OCI-LY1 (cell line): ENCODE results near the gene ICE1.
"Not testable (repeated sequence)": the region's sequence is repeated elsewhere in the genome, so short reads cannot be mapped to it uniquely, and the experiment has no call there.

Experiments
- H2AFZ ChIP-seq: fragments of 200-600 bp; sonication (generic), shearing (Covaris generic); 2 replicates; pipeline ENCODE4 v1.6.0; 2014; ENCODE audit warnings: antibody characterized with exemption, mild to moderate bottlenecking, low read length
- H3F3A ChIP-seq: fragments of 200-600 bp; sonication (generic), shearing (Covaris generic); 2 replicates; pipeline ENCODE4 v1.6.0; 2014; ENCODE audit warnings: mild to moderate bottlenecking, antibody characterized with exemption, low read length, moderate library complexity; ENCODE audit not compliant: insufficient read depth
- H3K27ac ChIP-seq: fragments of 200-600 bp; sonication (generic); 2 replicates; pipeline ENCODE4 v1.5.1; 2014; ENCODE audit warnings: low read length, mixed run types, mild to moderate bottlenecking, low read depth; ENCODE audit not compliant: poor library complexity, severe bottlenecking
- H3K27me3 ChIP-seq: fragments of 200-600 bp; sonication (generic); 2 replicates; pipeline ENCODE4 v1.6.0; 2014; ENCODE audit warnings: antibody characterized with exemption, mild to moderate bottlenecking, low read length, moderate library complexity; ENCODE audit not compliant: insufficient read depth
- H3K36me3 ChIP-seq: fragments of 200-600 bp; sonication (generic); 2 replicates; pipeline ENCODE4 v1.6.1; 2014; ENCODE audit warnings: mild to moderate bottlenecking, antibody characterized with exemption, low read length, moderate library complexity, mixed read lengths; ENCODE audit not compliant: insufficient read depth
- H3K4me1 ChIP-seq: fragments of 200-600 bp; sonication (generic); 2 replicates; pipeline ENCODE4 v1.5.1; 2014; ENCODE audit warnings: mild to moderate bottlenecking, low read length, moderate library complexity; ENCODE audit not compliant: insufficient read depth, severe bottlenecking
- H3K4me2 ChIP-seq: fragments of 200-600 bp; sonication (generic), shearing (Covaris generic); 2 replicates; pipeline ENCODE4 v1.6.1; 2014; ENCODE audit warnings: low read length
- H3K4me3 ChIP-seq: fragments of 200-600 bp; sonication (generic); 2 replicates; pipeline ENCODE4 v1.5.1; 2014; ENCODE audit warnings: low read length, low read depth, mild to moderate bottlenecking, mixed read lengths; ENCODE audit not compliant: poor library complexity, severe bottlenecking
- H3K79me2 ChIP-seq: fragments of 200-600 bp; shearing (Covaris generic); 2 replicates; pipeline ENCODE4 v1.6.1; 2016; ENCODE audit warnings: mixed run types, low read length, mixed read lengths; ENCODE audit not compliant: insufficient read depth
- H3K9ac ChIP-seq: fragments of 200-600 bp; sonication (generic), shearing (Covaris generic); 2 replicates; pipeline ENCODE4 v1.6.1; 2014; ENCODE audit warnings: mild to moderate bottlenecking, low read length, mixed read lengths
- H3K9me2 ChIP-seq: fragments of 200-600 bp; sonication (generic), shearing (Covaris generic); 2 replicates; pipeline ENCODE4 v1.6.1; 2014; ENCODE audit warnings: low read depth, mild to moderate bottlenecking, low read length, mixed read lengths
- H3K9me3 ChIP-seq: fragments of 200-600 bp; shearing (Covaris generic); 2 replicates; pipeline ENCODE4 v1.6.1; 2014; ENCODE audit warnings: low read length, mixed read lengths
- H4K20me1 ChIP-seq: fragments of 200-600 bp; sonication (generic), shearing (Covaris generic); 2 replicates; pipeline ENCODE4 v1.6.0; 2016; ENCODE audit warnings: mild to moderate bottlenecking, low read length; ENCODE audit not compliant: insufficient read depth
- EZH2 ChIP-seq: fragments of 200-600 bp; sonication (generic), shearing (Covaris generic); IDR thresholded peaks from 2 replicates; pipeline ENCODE4 v1.8.0; 2017; ENCODE audit warnings: borderline replicate concordance, mixed run types, mild to moderate bottlenecking, antibody characterized with exemption, low read length, moderate library complexity, mixed read lengths
- TF ChIP-seq, protein P1 (sequence below): fragments of 200-600 bp; sonication (generic), shearing (Covaris generic); IDR thresholded peaks from 2 replicates; pipeline ENCODE4 v1.5.1; 2017; ENCODE audit warnings: mild to moderate bottlenecking, antibody characterized with exemption, low read length, moderate library complexity, mixed read lengths

Gene ICE1

DNA sequence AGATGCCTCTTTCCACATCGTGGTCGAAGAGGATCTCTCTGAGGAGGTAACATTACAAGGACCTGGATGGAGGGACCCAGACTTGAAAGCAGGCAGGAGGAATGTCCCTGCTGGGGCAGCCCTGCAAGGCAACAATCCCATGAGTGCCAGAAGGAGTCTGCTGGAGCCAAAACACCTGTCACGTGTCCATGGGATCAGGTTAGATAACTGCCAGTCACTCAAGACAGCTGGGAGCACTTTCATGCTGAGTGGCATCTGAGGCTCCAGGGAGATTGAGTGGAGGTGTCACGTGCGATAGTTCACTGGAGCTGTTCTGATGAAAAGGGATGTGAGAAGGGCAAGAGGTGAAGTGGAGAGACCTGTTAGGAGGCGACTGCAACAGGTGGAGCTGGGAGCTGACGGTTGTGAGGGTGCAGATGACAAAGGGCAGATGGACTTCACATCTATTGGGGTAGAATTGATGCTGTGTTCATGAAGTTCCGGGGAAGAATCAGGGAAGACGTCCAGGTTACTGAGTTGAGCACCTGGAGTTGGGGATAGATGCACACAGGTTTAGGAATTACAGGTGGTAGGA is 68.4 kb downstream of the ICE1 start:
- Histone ChIP-seq H4K20me1 (no peaks in the 10 kb centered on the region), H3K79me2 (no peaks in the 10 kb centered on the region), H3K9ac (no peak overlapping the region), H3K4me2 (no peak overlapping the region), H3K9me2 (no peaks in the 10 kb centered on the region), H2AFZ (no peak overlapping the region), H3K27me3 (no peaks in the 10 kb centered on the region), H3K27ac (no peak overlapping the region), H3K4me3 (no peak overlapping the region), H3K4me1 (peaks cover 10% of the 10 kb centered on the region), H3F3A (no peaks in the 10 kb centered on the region), H3K9me3 (no peaks in the 10 kb centered on the region), H3K36me3 (peaks cover 13% of the 10 kb centered on the region)
- no peak for TF ChIP-seq EZH2
- TF ChIP-seq, protein P1, sequence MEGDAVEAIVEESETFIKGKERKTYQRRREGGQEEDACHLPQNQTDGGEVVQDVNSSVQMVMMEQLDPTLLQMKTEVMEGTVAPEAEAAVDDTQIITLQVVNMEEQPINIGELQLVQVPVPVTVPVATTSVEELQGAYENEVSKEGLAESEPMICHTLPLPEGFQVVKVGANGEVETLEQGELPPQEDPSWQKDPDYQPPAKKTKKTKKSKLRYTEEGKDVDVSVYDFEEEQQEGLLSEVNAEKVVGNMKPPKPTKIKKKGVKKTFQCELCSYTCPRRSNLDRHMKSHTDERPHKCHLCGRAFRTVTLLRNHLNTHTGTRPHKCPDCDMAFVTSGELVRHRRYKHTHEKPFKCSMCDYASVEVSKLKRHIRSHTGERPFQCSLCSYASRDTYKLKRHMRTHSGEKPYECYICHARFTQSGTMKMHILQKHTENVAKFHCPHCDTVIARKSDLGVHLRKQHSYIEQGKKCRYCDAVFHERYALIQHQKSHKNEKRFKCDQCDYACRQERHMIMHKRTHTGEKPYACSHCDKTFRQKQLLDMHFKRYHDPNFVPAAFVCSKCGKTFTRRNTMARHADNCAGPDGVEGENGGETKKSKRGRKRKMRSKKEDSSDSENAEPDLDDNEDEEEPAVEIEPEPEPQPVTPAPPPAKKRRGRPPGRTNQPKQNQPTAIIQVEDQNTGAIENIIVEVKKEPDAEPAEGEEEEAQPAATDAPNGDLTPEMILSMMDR: no peak

DNA sequence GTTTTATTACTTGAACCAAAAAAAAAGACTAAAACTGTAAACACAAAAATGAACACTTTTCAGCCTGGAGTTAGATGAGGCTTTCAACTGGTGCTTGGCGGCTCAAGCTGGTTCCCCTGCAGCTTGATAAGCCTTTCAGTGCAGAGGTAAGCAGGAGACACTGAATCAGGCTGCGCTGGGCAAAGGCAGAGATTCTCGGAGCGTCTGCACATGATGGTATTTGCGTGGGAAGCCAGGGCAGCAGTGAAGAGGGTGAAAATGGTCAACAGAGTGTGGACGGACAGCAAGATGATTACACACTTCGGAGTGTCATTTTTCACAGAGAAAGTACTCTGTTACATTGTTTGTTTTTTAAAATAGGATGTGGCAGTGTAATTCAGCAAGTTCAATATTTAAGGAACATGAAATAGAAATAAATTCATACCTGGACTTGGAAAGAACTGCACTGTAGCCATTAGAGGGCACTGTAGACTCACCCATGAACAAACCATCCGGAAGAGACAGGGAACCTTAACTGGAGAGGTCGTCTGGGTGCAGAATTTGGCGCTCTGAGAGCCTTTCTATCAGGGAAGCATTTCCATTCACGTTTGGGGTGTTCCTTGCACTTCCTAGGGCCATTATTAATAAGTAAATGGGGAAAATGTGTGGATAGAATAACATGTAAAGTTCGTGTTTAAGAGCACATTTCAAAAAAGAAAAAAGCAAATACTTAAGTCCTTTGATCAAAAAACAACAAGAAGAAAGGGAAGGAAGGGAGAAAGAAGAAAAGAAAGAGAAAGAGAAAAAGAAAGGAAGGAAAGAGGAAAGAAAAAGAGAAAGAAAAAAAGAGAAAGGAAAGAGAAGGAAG is 69.8 kb downstream of the ICE1 start:
- no peak overlapping the region; the same call in 1 of the 2 replicates for H3K4me2 ChIP-seq
- no peak overlapping the region for H3K9ac ChIP-seq
- no peak for TF ChIP-seq EZH2
- TF ChIP-seq, protein P1: peak; percentile 88
- H3K9me3 ChIP-seq: no peaks in the 10 kb centered on the region
- no peaks in the 10 kb centered on the region for H3F3A ChIP-seq
- no peaks in the 10 kb centered on the region for H3K9me2 ChIP-seq
- no peaks in the 10 kb centered on the region for H4K20me1 ChIP-seq
- peaks cover 10% of the 10 kb centered on the region for H3K4me1 ChIP-seq
- peaks cover 5% of the 10 kb centered on the region for H3K36me3 ChIP-seq
- H3K4me3 ChIP-seq: no peak overlapping the region
- H3K79me2 ChIP-seq: no peaks in the 10 kb centered on the region
- H2AFZ ChIP-seq: no peak overlapping the region
- no peaks in the 10 kb centered on the region for H3K27me3 ChIP-seq
- no peak overlapping the region for H3K27ac ChIP-seq

DNA sequence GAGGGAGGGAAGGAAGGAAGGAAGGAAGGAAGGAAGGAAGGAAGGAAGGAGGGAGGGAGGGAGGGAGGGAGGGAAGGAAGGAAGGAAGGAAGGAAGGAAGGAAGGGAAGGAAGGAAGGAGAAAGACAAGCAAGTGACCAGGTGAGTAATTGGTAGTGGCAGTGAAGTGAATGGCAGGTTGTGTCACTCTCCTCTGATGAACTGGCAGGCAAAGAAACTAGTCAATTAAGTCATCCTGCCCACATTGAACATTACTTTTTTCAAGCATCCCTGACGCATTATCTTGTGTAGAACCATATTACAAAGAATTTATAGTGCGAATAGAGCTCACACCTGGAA is 70.4 kb downstream of the ICE1 start:
- H3K9ac ChIP-seq, H3K36me3 ChIP-seq, H3K27me3 ChIP-seq, H3K9me3 ChIP-seq, H3K27ac ChIP-seq, H3K9me2 ChIP-seq, H3K4me2 ChIP-seq, H3K4me3 ChIP-seq, H3F3A ChIP-seq, H3K79me2 ChIP-seq, H4K20me1 ChIP-seq, H2AFZ ChIP-seq, H3K4me1 ChIP-seq: not testable (repeated sequence)
